ENCODE measurements around the gene DAGLB. TPM values are rescaled to one million over a fixed set of nuclear protein-coding genes. Genes with fewer than 3 reads are reported as not detected.
A peak's percentile ranks its signal among the peaks of the same experiment; 100 is the strongest.
"Not testable (repeated sequence)": the region's sequence is repeated elsewhere in the genome, so short reads cannot be mapped to it uniquely, and the experiment has no call there.

Gene DAGLB
- total and polyA plus RNA-seq, 11 donors = 4.1 to 17.2 (median 7.4) TPM

DNA sequence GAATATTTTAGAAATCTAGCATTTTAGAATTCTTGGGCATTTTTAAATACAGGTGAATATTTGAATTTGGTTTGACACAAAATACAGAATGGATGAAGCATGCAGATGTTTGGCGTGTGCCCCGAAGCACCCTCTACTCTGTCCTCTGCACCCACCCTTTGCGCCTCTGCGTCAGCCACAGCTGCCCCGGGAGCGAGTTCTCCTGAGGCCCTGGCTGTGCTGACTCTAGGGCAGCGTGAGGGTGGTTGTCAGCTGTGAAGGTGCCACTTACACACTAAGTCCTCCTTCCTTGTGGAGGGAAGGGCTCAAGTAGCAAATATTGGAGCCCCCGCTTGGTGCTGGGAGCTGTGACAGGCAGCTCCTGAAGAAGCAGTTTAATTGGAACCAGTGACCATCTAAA lies 48.4 kb downstream of the DAGLB start:
- Histone ChIP-seq H3K4me1 (peaks cover 13 to 64% (median 57%) of the 10 kb centered on the region in 12 donors), H3K27me3 (no peaks in the 10 kb centered on the region), H3K9me3 (no peaks in the 10 kb centered on the region), H3K36me3 (peaks cover 0 to 73% (median 44%) of the 10 kb centered on the region in 9 donors), H3K4me3 (peak overlapping the region in 3 of 12 donors; percentile 14 to 20 (median 17)), H3K27ac (peak overlapping the region in 5 of 12 donors; percentile 0 to 54 (median 25))
- 64 to 65% (median 65%) methylated on average over 8 of the region's 8 CpGs for WGBS, 4 donors
- no peak for DNase-seq
- intact Hi-C loops (cut with DNase I) = loop anchor here in 1 of 10 donors (5.0 kb wide), 1 partner anchor 33 kb away; no protein-coding TSS in a partner anchor
- ATAC-seq = peak in 3 of 4 donors; percentile 38 to 49 (median 40)
- TF ChIP-seq, protein P1, sequence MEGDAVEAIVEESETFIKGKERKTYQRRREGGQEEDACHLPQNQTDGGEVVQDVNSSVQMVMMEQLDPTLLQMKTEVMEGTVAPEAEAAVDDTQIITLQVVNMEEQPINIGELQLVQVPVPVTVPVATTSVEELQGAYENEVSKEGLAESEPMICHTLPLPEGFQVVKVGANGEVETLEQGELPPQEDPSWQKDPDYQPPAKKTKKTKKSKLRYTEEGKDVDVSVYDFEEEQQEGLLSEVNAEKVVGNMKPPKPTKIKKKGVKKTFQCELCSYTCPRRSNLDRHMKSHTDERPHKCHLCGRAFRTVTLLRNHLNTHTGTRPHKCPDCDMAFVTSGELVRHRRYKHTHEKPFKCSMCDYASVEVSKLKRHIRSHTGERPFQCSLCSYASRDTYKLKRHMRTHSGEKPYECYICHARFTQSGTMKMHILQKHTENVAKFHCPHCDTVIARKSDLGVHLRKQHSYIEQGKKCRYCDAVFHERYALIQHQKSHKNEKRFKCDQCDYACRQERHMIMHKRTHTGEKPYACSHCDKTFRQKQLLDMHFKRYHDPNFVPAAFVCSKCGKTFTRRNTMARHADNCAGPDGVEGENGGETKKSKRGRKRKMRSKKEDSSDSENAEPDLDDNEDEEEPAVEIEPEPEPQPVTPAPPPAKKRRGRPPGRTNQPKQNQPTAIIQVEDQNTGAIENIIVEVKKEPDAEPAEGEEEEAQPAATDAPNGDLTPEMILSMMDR (IDR thresholded peaks at IDR 0.05) = no peak
- TF ChIP-seq POLR2A (IDR thresholded peaks at IDR 0.05) = no peak

DNA sequence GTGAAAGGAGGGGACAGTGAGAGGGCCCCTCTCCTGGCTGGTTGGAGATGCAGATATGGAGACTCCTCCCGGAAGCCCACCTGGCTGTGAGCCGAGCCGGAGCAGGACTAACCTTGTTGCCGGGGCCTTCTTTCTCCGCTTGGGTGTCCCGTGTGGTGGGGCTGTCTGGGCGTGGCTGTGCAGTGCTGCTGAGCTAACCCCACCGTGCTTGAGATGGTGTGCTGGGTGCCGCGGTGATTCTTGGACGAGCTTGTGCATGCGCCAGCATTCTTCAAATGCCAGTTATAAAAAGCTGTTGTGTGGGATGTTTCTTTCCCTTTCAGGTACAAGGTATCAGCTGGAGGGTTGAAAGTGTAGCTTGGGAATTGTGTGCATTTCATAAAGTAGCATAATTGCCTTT lies 48.8 kb downstream of the DAGLB start:
- no peaks in the 10 kb centered on the region for H3K27me3 ChIP-seq
- DNase-seq = peak in 1 of 5 donors; percentile 48
- no peaks in the 10 kb centered on the region for H3K9me3 ChIP-seq
- 21 to 30% (median 27%) methylated on average over 12 of the region's 12 CpGs for WGBS, 4 donors
- ATAC-seq = peak in 3 of 4 donors; percentile 17 to 59 (median 46)
- intact Hi-C loops (cut with DNase I) = loop anchor here in 1 of 10 donors (5.0 kb wide), 1 partner anchor 33 kb away; no protein-coding TSS in a partner anchor
- TF ChIP-seq, protein P1 (IDR thresholded peaks at IDR 0.05) = no peak
- TF ChIP-seq POLR2A (IDR thresholded peaks at IDR 0.05) = no peak
- H3K36me3 ChIP-seq = peaks cover 0 to 73% (median 42%) of the 10 kb centered on the region in 9 donors
- peaks cover 17 to 68% (median 62%) of the 10 kb centered on the region in 12 donors for H3K4me1 ChIP-seq
- H3K27ac ChIP-seq = peak overlapping the region in 4 of 12 donors; percentile 0 to 54 (median 20)
- peak overlapping the region in 3 of 12 donors; percentile 14 to 20 (median 17) for H3K4me3 ChIP-seq

DNA sequence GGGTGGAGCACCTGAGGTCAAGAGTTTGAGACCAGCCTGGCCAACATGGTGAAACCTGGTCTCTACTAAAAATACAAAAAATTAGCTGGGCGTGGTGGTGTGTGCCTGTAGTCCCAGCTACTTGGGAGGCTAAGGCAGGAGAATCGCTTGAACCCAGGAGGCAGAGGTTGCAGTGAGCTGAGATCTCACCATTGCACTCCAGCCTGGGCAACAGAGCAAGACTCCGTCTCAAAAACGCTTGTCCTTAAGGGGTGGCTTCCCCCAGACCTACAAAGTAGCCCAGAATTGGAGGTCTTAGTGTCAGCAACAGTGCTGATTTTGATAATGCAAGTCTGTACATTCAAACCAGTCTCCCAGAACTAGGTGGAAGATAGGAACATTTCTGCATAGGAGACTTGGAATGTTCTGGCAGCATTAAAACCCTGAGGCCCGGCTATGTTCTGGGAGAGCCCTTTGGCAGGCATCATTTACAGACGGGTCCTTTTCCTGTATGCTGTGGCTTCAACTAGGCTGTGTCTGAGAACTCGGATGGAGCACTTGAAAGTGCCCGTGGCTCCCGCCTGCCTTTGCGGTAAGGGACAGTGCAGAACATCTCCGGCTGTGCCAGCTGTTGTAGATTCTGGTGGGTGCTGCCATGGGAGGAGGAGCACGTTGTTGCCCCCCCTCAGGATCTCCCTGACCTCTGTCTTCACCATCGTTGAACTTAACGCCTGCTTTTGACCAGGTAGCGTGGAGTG lies 49.8 kb downstream of the DAGLB start:
- Histone ChIP-seq H3K4me1 (peaks cover 17 to 78% (median 70%) of the 10 kb centered on the region in 12 donors), H3K27ac (peak overlapping the region in 5 of 12 donors; percentile 9 to 54 (median 30)), H3K36me3 (peaks cover 0 to 73% (median 32%) of the 10 kb centered on the region in 9 donors), H3K4me3 (peak overlapping the region in 1 of 12 donors; percentile 6)
- DNase-seq, H3K27me3 ChIP-seq, H3K9me3 ChIP-seq: not testable (repeated sequence)
- WGBS, 4 donors = 53 to 74% (median 62%) methylated on average over 14 to 15 of the region's 15 CpGs
- ATAC-seq = peak in 1 of 4 donors; percentile 5
- intact Hi-C loops (cut with DNase I) = loop anchor here in 1 of 10 donors (5.0 kb wide), 1 partner anchor 34 kb away; no protein-coding TSS in a partner anchor

DNA sequence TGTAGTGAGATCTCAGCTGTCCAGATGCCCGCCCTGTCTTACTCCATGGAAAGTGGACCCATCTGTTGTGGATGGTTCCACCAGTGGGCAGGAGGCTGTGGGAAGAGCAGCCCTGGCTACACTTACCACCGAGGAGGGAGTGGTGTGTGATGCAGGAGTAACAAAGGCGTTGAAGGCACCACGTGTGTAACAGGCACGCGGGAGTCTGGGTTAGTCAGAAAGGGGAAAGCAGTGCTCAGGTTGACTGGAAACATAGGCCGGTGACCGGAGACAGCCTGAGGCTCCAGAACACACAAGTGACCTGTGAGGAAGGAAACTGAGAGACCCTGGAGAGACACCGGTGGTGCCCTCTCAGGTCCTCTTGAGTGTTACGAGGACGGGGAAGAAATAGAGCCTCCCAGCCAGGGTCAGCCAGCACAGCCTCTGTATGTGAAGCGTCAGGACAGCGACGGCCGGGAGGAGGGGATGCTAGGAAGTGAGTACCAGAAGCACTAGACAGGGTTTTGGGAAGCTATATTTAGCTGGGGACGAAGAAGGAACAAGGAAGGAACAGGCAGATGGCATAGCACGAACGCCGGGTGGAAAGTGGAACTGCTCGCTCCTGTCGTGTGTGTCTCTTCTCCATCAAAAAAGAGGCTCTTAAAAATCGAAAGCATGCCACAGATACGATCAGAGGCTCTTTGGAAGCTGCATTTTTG lies 51.7 kb downstream of the DAGLB start:
- TF ChIP-seq, protein P1 (IDR thresholded peaks at IDR 0.05) = no peak
- no peak for TF ChIP-seq POLR2A (IDR thresholded peaks at IDR 0.05)
- peak in 3 of 5 donors; percentile 38 to 65 (median 51) for DNase-seq
- WGBS, 4 donors = 24 to 34% (median 26%) methylated on average over 23 of the region's 23 CpGs
- Histone ChIP-seq H3K4me3 (peak overlapping the region in 5 of 12 donors; percentile 1 to 28 (median 18)), H3K36me3 (peaks cover 0 to 73% (median 32%) of the 10 kb centered on the region in 9 donors), H3K9me3 (no peaks in the 10 kb centered on the region), H3K27ac (peak overlapping the region; percentile 6 to 88 (median 50)), H3K27me3 (no peaks in the 10 kb centered on the region), H3K4me1 (peaks cover 17 to 93% (median 79%) of the 10 kb centered on the region in 12 donors)
- intact Hi-C loops (cut with DNase I) = loop anchor here in 1 of 10 donors (5.0 kb wide), 1 partner anchor 36 kb away; no protein-coding TSS in a partner anchor
- ATAC-seq = peak; percentile 47 to 71 (median 58)
